NCI-H2227 (cell line): Measurements from ENCODE around the gene AMY2A.
"Not testable (repeated sequence)": the region's sequence is repeated elsewhere in the genome, so short reads cannot be mapped to it uniquely, and the experiment has no call there.

Experiments used
- DNase-seq: peaks from one replicate; lab custom pipeline; 2025; ENCODE audit not compliant: unreplicated experiment; lab: John Stamatoyannopoulos, UW

AMY2A gene

GRCh38 chr1:103616994-103617477, at the start of gene AMY2A:
Gene AMY2A (plus strand): TSS chr1:103617427. CDS start chr1:103617441, 14 bp downstream.
- DNase-seq, result not testable (repeated sequence)

GRCh38 chr1:103569493-103569892, 47.7 kb upstream of the AMY2A start:
- no peak for DNase-seq

- not testable (repeated sequence) for DNase-seq
These were observed 45.9 kb upstream of the AMY2A start, which contains the start of gene AMY2B for GRCh38 chr1:103571289-103571688. Gene AMY2B (plus strand): TSS chr1:103571589. CDS start chr1:103571603, 14 bp downstream.

- DNase-seq, result no peak
These were observed 41.2 kb upstream of the AMY2A start for GRCh38 chr1:103576065-103576464.

- DNase-seq, result not testable (repeated sequence)
These were observed 40.4 kb upstream of the AMY2A start for GRCh38 chr1:103576784-103577183.

GRCh38 chr1:103582464-103582863, 34.8 kb upstream of the AMY2A start:
- no peak for DNase-seq

GRCh38 chr1:103583887-103584286, 33.3 kb upstream of the AMY2A start:
- no peak for DNase-seq

- DNase-seq, result no peak
These were observed 32.7 kb upstream of the AMY2A start for GRCh38 chr1:103584537-103584936.

GRCh38 chr1:103602740-103603139, 14.5 kb upstream of the AMY2A start:
- not testable (repeated sequence) for DNase-seq

- DNase-seq, result no peak
These were observed 865 bp upstream of the AMY2A start for GRCh38 chr1:103616362-103616761.

- DNase-seq, result not testable (repeated sequence)
These were observed 10.2 kb downstream of the AMY2A start for GRCh38 chr1:103627436-103627835.

GRCh38 chr1:103641194-103641593, 24.0 kb downstream of the AMY2A start:
- not testable (repeated sequence) for DNase-seq

- not testable (repeated sequence) for DNase-seq
These were observed 26.7 kb downstream of the AMY2A start for GRCh38 chr1:103643908-103644307.

GRCh38 chr1:103650305-103650704, 33.1 kb downstream of the AMY2A start:
- DNase-seq, result not testable (repeated sequence)

- DNase-seq, result not testable (repeated sequence)
These were observed 33.7 kb downstream of the AMY2A start for GRCh38 chr1:103650889-103651288.

- DNase-seq, result not testable (repeated sequence)
These were observed 36.9 kb downstream of the AMY2A start for GRCh38 chr1:103654133-103654532.

- DNase-seq, result not testable (repeated sequence)
These were observed 38.2 kb downstream of the AMY2A start, which contains the start of gene AMY1A for GRCh38 chr1:103655460-103655859. Gene AMY1A (plus strand): TSS chr1:103655760. CDS start chr1:103656331, 571 bp downstream.
